ENCODE measurements around the gene TFAP2B.

TFAP2B gene

DNA sequence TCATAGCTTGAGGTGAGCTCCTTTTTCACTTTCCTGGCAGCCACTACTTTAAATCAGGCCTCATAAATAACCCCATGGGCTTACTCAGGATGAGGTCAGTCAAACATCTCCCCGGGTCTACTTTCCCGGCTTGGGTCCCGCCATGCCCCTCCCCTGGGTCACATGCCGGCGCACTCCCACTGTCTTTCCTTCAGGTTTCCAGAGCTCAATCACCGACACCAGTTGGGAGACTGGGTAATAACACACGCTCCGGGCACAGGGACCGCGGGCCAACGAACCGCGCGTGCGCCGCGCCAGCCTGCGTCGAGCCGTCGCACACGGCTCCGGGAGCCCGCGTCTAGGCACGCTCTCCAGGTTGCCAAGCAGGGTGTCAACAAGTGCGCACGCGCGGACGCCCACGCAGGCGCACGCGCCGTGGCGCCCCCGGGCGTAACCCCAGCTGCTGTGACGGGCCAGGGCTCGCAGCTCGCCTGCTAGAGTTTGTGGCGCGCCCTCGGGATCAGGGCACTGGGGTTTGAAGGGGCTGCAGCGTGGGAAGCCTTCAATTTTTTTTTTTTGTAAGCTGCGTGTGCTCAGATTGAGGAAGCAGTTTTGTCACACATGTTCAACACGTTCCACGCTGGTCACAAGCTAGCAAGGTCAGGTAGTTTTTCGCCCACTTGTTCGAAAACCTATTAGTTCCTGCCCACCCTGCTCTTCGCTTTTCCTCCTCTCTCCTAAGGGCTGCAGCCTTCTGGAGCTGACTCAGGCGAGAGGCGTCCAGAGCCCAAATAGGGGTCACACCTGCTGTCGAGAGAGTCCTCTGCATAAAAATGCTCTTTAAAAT is 31.8 kb downstream of the TFAP2B start:
- TF ChIP-seq, protein P1, sequence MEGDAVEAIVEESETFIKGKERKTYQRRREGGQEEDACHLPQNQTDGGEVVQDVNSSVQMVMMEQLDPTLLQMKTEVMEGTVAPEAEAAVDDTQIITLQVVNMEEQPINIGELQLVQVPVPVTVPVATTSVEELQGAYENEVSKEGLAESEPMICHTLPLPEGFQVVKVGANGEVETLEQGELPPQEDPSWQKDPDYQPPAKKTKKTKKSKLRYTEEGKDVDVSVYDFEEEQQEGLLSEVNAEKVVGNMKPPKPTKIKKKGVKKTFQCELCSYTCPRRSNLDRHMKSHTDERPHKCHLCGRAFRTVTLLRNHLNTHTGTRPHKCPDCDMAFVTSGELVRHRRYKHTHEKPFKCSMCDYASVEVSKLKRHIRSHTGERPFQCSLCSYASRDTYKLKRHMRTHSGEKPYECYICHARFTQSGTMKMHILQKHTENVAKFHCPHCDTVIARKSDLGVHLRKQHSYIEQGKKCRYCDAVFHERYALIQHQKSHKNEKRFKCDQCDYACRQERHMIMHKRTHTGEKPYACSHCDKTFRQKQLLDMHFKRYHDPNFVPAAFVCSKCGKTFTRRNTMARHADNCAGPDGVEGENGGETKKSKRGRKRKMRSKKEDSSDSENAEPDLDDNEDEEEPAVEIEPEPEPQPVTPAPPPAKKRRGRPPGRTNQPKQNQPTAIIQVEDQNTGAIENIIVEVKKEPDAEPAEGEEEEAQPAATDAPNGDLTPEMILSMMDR (conservative IDR thresholded peaks at IDR 0.05; ENCODE audit: low read depth): no peak
- ChIA-PET POLR2A (ENCODE audit: low non-redundant PET) (no interaction called here), CTCF (interaction anchor here (0.5 to 0.9 kb wide), 3 partner anchors 20 to 616 kb away, joined by 3 to 4 read pairs (median 4); no protein-coding TSS in a partner anchor)
- no peak overlapping the region for H3K27ac ChIP-seq
- no peak for DNase-seq (ENCODE audit: low spot score)

DNA sequence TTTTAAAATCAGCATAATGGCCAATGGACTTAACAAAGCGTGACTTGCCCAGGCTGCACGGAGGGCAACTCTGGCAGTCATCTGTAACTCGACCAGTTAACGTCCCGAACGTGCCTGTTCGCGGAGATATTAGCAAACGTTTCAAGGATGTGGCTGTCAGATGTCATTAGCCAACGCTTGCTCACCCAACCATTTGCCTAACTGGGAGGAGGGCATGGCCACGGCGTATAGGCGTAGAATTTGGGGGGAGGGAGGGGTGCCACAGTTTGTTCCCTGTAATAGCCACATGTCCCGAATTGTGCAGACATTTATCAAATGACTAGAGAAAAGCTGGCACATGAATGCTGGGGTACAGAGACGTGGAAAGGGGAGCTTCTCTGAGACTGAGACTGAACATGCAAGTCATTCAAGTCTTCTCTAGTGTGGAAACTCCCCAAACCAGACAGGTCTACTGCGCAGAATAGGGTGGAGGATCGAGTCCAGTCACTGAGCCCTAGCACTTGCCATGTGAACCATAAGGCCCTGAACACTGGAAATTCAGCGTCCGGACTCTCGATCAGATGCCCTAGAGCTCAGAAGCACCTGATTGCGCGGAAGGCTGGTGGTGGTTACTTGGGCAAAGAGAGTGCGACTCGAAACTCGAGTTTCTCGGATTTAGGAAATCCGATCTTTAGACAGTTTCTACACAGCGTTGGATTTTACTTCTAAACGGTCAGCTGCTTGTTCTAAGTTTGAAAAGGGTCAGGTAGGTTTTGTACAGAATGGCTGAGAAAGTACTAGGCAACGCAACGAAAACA is 32.6 kb downstream of the TFAP2B start:
- CTCF ChIA-PET: interaction anchor here (0.5 kb wide), 1 partner anchor 32 kb away, joined by 4 read pairs; no protein-coding TSS in a partner anchor
- TF ChIP-seq, protein P1 (conservative IDR thresholded peaks at IDR 0.05; ENCODE audit: low read depth): no peak
- no peak overlapping the region for H3K27ac ChIP-seq
- POLR2A ChIA-PET (ENCODE audit: low non-redundant PET): no interaction called here
- DNase-seq (ENCODE audit: low spot score): no peak

DNA sequence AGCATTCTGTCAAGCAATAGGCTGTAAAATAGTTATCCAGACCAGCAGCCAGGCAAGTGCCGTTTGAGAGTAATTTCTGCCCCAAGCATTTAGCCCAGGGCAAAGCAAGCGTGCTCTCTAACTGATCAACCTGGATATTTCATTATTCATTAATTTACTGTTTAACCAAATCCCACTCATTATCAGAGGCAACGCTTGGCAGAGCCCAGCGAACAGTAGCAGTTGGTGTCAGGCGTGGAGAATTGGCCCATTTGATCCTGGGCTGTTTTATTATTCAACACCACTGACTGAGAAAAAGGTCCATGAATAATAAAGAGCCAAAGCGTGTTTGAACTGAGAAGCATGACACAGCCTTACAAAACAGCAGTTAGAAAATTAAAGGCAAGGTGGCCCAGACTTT is 35.3 kb downstream of the TFAP2B start:
- CTCF ChIA-PET: no interaction called here
- no peak for DNase-seq (ENCODE audit: low spot score)
- H3K27ac ChIP-seq: no peak overlapping the region
- TF ChIP-seq, protein P1 (conservative IDR thresholded peaks at IDR 0.05; ENCODE audit: low read depth): no peak
- POLR2A ChIA-PET (ENCODE audit: low non-redundant PET): no interaction called here

DNA sequence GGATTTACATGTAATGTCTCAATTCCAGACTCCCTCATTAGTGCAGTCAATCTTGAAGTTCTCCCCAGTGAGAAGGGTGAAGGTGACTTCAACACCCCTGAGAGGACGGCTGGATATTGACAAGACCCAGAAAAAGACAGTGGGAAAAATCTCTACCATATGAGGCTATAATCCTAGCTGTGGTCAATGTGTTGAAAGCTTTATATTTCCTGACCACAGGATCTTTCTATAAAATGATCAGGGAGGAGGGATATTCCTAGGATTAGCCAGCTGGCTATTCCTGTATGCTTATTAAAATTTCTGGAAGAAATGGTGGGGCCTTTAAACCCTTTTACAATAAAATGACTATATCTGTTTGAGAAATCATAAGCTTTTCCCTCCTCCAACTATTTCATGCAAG is 43.0 kb downstream of the TFAP2B start:
- DNase-seq (ENCODE audit: low spot score): no peak
- CTCF ChIA-PET: no interaction called here
- POLR2A ChIA-PET (ENCODE audit: low non-redundant PET): no interaction called here
- no peak overlapping the region for H3K27ac ChIP-seq
- TF ChIP-seq, protein P1 (conservative IDR thresholded peaks at IDR 0.05; ENCODE audit: low read depth): no peak

DNA sequence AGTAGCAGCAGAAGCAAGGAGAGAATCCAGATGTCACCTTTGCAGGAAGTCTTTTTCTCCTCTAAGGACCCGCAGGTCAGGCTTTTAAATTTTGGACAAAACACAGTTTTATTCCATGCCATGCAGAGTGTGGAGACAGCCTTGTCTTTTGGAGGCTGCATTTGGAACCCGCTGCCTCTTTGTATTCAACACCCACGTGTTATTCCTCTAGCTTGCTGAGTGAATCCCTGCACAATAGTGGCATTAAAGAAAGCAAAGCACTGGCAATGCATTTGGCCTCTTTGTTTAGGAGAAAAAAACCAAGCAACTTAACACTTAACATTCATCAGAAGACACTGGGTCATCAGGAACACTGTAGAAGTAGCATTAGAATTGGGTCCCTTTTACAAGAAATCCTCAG is 43.5 kb downstream of the TFAP2B start:
- DNase-seq (ENCODE audit: low spot score): no peak
- CTCF ChIA-PET: no interaction called here
- TF ChIP-seq, protein P1 (conservative IDR thresholded peaks at IDR 0.05; ENCODE audit: low read depth): no peak
- H3K27ac ChIP-seq: no peak overlapping the region
- POLR2A ChIA-PET (ENCODE audit: low non-redundant PET): no interaction called here

DNA sequence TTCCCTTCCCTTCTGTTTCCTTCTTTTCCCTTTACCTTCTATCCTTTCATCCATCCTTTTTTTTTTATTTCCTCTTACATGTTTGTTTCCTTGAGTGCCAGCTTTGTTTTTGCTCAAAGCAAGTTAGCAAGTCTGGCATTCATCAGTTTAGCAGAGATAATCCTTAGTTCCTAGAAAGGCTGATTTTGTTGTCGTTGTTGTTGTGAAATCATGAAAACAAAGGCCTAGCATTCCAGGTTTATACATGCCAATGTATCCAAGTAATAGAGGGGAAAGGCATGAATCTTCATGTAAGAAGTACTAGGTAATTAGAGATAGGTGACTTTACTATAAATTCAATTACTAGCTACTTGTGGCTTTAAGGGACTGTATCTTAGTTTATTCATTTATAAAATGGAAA is 45.9 kb downstream of the TFAP2B start:
- POLR2A ChIA-PET (ENCODE audit: low non-redundant PET): no interaction called here
- TF ChIP-seq, protein P1 (conservative IDR thresholded peaks at IDR 0.05; ENCODE audit: low read depth): no peak
- H3K27ac ChIP-seq: no peak overlapping the region
- no peak for DNase-seq (ENCODE audit: low spot score)
- CTCF ChIA-PET: no interaction called here

All from RWPE1 (cell line).